ENCODE results near the gene BPTF. TPM values are rescaled to one million over a fixed set of nuclear protein-coding genes. Genes with fewer than 3 reads are reported as not detected.
"Not testable (repeated sequence)": the region's sequence is repeated elsewhere in the genome, so short reads cannot be mapped to it uniquely, and the experiment has no call there.

Gene BPTF
- total RNA-seq = 187 TPM
- 22.5 TPM for polyA plus RNA-seq

- H3K36me3 ChIP-seq (ENCODE audit: insufficient read depth) = no peaks in the 10 kb centered on the region
- peak within 1 kb of the TSS; percentile 88 for H3K27ac ChIP-seq (ENCODE audit: low read depth)
- H3K4me1 ChIP-seq (ENCODE audit: insufficient read depth) = no peaks in the 10 kb centered on the region
- peak within 1 kb of the TSS; percentile 93 for H3K4me3 ChIP-seq (ENCODE audit: low read depth, low read length)
- WGBS = under 1% methylated on average over 88 of the region's 88 CpGs
- DNase-seq (ENCODE audit: extremely low spot score) = peak; percentile 66
These were observed at the start of gene BPTF for GRCh38 chr17:67824735-67825626. Gene BPTF (plus strand): TSS chr17:67825503. CDS start chr17:67825725, 222 bp downstream.

GRCh38 chr17:67779098-67779672 is 46.1 kb upstream of the BPTF start:
- Histone ChIP-seq H3K4me3 (ENCODE audit: low read depth, low read length) (no peak overlapping the region), H3K27ac (ENCODE audit: low read depth) (no peak overlapping the region), H3K4me1 (ENCODE audit: insufficient read depth) (no peaks in the 10 kb centered on the region), H3K36me3 (ENCODE audit: insufficient read depth) (no peaks in the 10 kb centered on the region)
- DNase-seq (ENCODE audit: extremely low spot score) = no peak
- 34% methylated on average over 13 of the region's 13 CpGs for WGBS

- Histone ChIP-seq H3K4me3 (ENCODE audit: low read depth, low read length) (no peak overlapping the region), H3K4me1 (ENCODE audit: insufficient read depth) (no peaks in the 10 kb centered on the region), H3K36me3 (ENCODE audit: insufficient read depth) (no peaks in the 10 kb centered on the region), H3K27ac (ENCODE audit: low read depth) (no peak overlapping the region)
- DNase-seq (ENCODE audit: extremely low spot score) = no peak
- 68% methylated on average over 10 of the region's 10 CpGs for WGBS
These were observed 40.8 kb upstream of the BPTF start for GRCh38 chr17:67784364-67785121.

- Histone ChIP-seq H3K4me3 (ENCODE audit: low read depth, low read length) (no peak overlapping the region), H3K4me1 (ENCODE audit: insufficient read depth) (no peaks in the 10 kb centered on the region), H3K36me3 (ENCODE audit: insufficient read depth) (no peaks in the 10 kb centered on the region), H3K27ac (ENCODE audit: low read depth) (no peak overlapping the region)
- DNase-seq (ENCODE audit: extremely low spot score) = no peak
- 91% methylated on average over 3 of the region's 3 CpGs for WGBS
These were observed 40.2 kb upstream of the BPTF start for GRCh38 chr17:67785122-67785477.

- no peak overlapping the region for H3K4me3 ChIP-seq (ENCODE audit: low read depth, low read length)
- 90% methylated on average over 5 of the region's 5 CpGs for WGBS
- no peak for DNase-seq (ENCODE audit: extremely low spot score)
These were observed 39.8 kb upstream of the BPTF start for GRCh38 chr17:67785504-67785903.

GRCh38 chr17:67800495-67800928 is 24.8 kb upstream of the BPTF start:
- 43% methylated on average over 7 of the region's 7 CpGs for WGBS
- H3K27ac ChIP-seq (ENCODE audit: low read depth) = no peak overlapping the region
- no peaks in the 10 kb centered on the region for H3K36me3 ChIP-seq (ENCODE audit: insufficient read depth)
- DNase-seq (ENCODE audit: extremely low spot score) = no peak
- H3K4me1 ChIP-seq (ENCODE audit: insufficient read depth) = no peaks in the 10 kb centered on the region
- no peak overlapping the region for H3K4me3 ChIP-seq (ENCODE audit: low read depth, low read length)

More at GRCh38 chr17:67785504-67785903, 39.8 kb upstream of the BPTF start:
- Histone ChIP-seq H3K4me1 (ENCODE audit: insufficient read depth) (no peaks in the 10 kb centered on the region), H3K36me3 (ENCODE audit: insufficient read depth) (no peaks in the 10 kb centered on the region), H3K27ac (ENCODE audit: low read depth) (no peak overlapping the region)

GRCh38 chr17:67801626-67802175 is 23.6 kb upstream of the BPTF start:
- Histone ChIP-seq H3K4me1 (ENCODE audit: insufficient read depth) (no peaks in the 10 kb centered on the region), H3K27ac (ENCODE audit: low read depth) (no peak overlapping the region), H3K36me3 (ENCODE audit: insufficient read depth) (no peaks in the 10 kb centered on the region), H3K4me3 (ENCODE audit: low read depth, low read length) (no peak overlapping the region)
- no peak for DNase-seq (ENCODE audit: extremely low spot score)
- WGBS = 90% methylated on average over 11 of the region's 11 CpGs

- H3K4me3 ChIP-seq (ENCODE audit: low read depth, low read length) = no peak overlapping the region
- H3K4me1 ChIP-seq (ENCODE audit: insufficient read depth) = no peaks in the 10 kb centered on the region
- H3K36me3 ChIP-seq (ENCODE audit: insufficient read depth) = no peaks in the 10 kb centered on the region
- H3K27ac ChIP-seq (ENCODE audit: low read depth) = no peak overlapping the region
- no peak for DNase-seq (ENCODE audit: extremely low spot score)
- 88% methylated on average over 1 of the region's 1 CpG for WGBS
These were observed 14.8 kb upstream of the BPTF start for GRCh38 chr17:67810464-67810863.

GRCh38 chr17:67812380-67812779 is 12.9 kb upstream of the BPTF start:
- H3K27ac ChIP-seq (ENCODE audit: low read depth); DNase-seq (ENCODE audit: extremely low spot score); H3K36me3 ChIP-seq (ENCODE audit: insufficient read depth); H3K4me1 ChIP-seq (ENCODE audit: insufficient read depth); H3K4me3 ChIP-seq (ENCODE audit: low read depth, low read length): not testable (repeated sequence)
- WGBS = 88% methylated on average over 6 of the region's 6 CpGs

- 77% methylated on average over 5 of the region's 5 CpGs for WGBS
- no peak for DNase-seq (ENCODE audit: extremely low spot score)
These were observed 11.5 kb upstream of the BPTF start for GRCh38 chr17:67813803-67814180.

GRCh38 chr17:67818110-67819002 is 6.9 kb upstream of the BPTF start:
- no peak overlapping the region for H3K27ac ChIP-seq (ENCODE audit: low read depth)
- no peak for DNase-seq (ENCODE audit: extremely low spot score)
- WGBS = 66% methylated on average over 7 of the region's 7 CpGs
- no peak overlapping the region for H3K4me3 ChIP-seq (ENCODE audit: low read depth, low read length)
- H3K4me1 ChIP-seq (ENCODE audit: insufficient read depth) = no peaks in the 10 kb centered on the region
- H3K36me3 ChIP-seq (ENCODE audit: insufficient read depth) = no peaks in the 10 kb centered on the region

More at GRCh38 chr17:67813803-67814180, 11.5 kb upstream of the BPTF start:
- Histone ChIP-seq H3K4me1 (ENCODE audit: insufficient read depth) (no peaks in the 10 kb centered on the region), H3K27ac (ENCODE audit: low read depth) (no peak overlapping the region), H3K4me3 (ENCODE audit: low read depth, low read length) (no peak overlapping the region), H3K36me3 (ENCODE audit: insufficient read depth) (no peaks in the 10 kb centered on the region)

- no peaks in the 10 kb centered on the region for H3K36me3 ChIP-seq (ENCODE audit: insufficient read depth)
- WGBS = 96% methylated on average over 5 of the region's 5 CpGs
- no peak overlapping the region for H3K4me3 ChIP-seq (ENCODE audit: low read depth, low read length)
- no peak overlapping the region for H3K27ac ChIP-seq (ENCODE audit: low read depth)
- DNase-seq (ENCODE audit: extremely low spot score) = no peak
- no peaks in the 10 kb centered on the region for H3K4me1 ChIP-seq (ENCODE audit: insufficient read depth)
These were observed 5.6 kb upstream of the BPTF start for GRCh38 chr17:67819722-67820121.

All from urinary bladder (tissue), 4 donors.